GM12878 (cell line): ENCODE measurements around the gene IL6R. TPM values are rescaled to one million over a fixed set of nuclear protein-coding genes. Genes with fewer than 3 reads are reported as not detected.

Source experiments
- ATAC-seq: fragments of 200-7000 bp; cut with Tn5 transposase; 3 replicates; pipeline ENCODE4 v1.9.1; 2020; ENCODE audit warnings: mild to moderate bottlenecking, moderate library complexity
- BruUV-seq: library from RNA; stranded (reverse); fragments of 400-500 nt; replicated peaks from 2 replicates; lab custom pipeline; 2021; lab: Mats Ljungman, UMichigan
- CTCF ChIA-PET: fragments of 300-600 bp; sonication (Branson Sonifier 250); formaldehyde crosslinking; extraction: SDS; loops from one replicate; lab custom pipeline; 2021; ENCODE audit warnings: inconsistent platforms; lab: Yijun Ruan, JAX
- POLR2A ChIA-PET: fragments of 350-600 bp; formaldehyde crosslinking; extraction: SDS; loops from one replicate; lab custom pipeline; 2021; ENCODE audit warnings: inconsistent platforms; lab: Charles Lee
- RAD21 ChIA-PET: fragments of 300-600 bp; sonication (Branson Sonifier 250); formaldehyde crosslinking; loops from one replicate; lab custom pipeline; 2023; ENCODE audit warnings: antibody characterized with exemption; ENCODE audit not compliant: unreplicated experiment; lab: Charles Lee
- SMC1A ChIA-PET: fragments of 300-600 bp; sonication (Branson Sonifier 250); formaldehyde crosslinking; loops from one replicate; lab custom pipeline; 2023; ENCODE audit not compliant: unreplicated experiment, uncharacterized antibody; lab: Charles Lee
- DNase-seq: peaks from one replicate; pipeline ENCODE4 v3.0.0-alpha.2; 2011; ENCODE audit warnings: low read depth, low spot score
- FAIRE-seq: peaks from 3 replicates; lab custom pipeline; 2011; peaks lifted over from hg19 to GRCh38; lab: Jason Lieb, UNC
- H2AFZ ChIP-seq: 2 replicates; pipeline ENCODE4 v1.6.0; 2011; ENCODE audit warnings: low read depth, low read length, control low read depth; ENCODE audit not compliant: control insufficient read depth
- H3K27ac ChIP-seq: 2 replicates; pipeline ENCODE4 v1.5.1; 2011; ENCODE audit warnings: control low read depth; ENCODE audit not compliant: control insufficient read depth, insufficient read depth
- H3K27me3 ChIP-seq, 2 experiments: replicated peaks in 1 of 2; 2 replicates each; pipeline versions ENCODE4 v1.6.0 to v1.6.1; 2011; ENCODE audit warnings: low read length in 1 of 2; ENCODE audit not compliant: control insufficient read depth in 2 of 2, insufficient read depth in 2 of 2
- H3K36me3 ChIP-seq, 2 experiments: 2 replicates each; pipeline ENCODE4 v1.5.1; 2011; ENCODE audit warnings: low read length in 1 of 2; ENCODE audit not compliant: control insufficient read depth in 2 of 2, insufficient read depth in 2 of 2
- H3K4me1 ChIP-seq: 2 replicates; pipeline ENCODE4 v1.6.1; 2011; ENCODE audit warnings: mild to moderate bottlenecking, low read length, moderate library complexity, mixed read lengths; ENCODE audit not compliant: control insufficient read depth, insufficient read depth
- H3K4me2 ChIP-seq: 2 replicates; pipeline ENCODE4 v1.6.0; 2011; ENCODE audit warnings: control low read depth; ENCODE audit not compliant: control insufficient read depth, insufficient read depth
- H3K4me3 ChIP-seq: fragments of 200-600 bp; sonication (generic); 2 replicates; pipeline ENCODE4 v1.5.1; 2016
- H3K79me2 ChIP-seq: 2 replicates; pipeline ENCODE4 v1.6.0; 2011; ENCODE audit warnings: low read length; ENCODE audit not compliant: control insufficient read depth, insufficient read depth
- H3K9ac ChIP-seq: 2 replicates; pipeline ENCODE4 v1.8.0; 2011; ENCODE audit warnings: low read length, control low read depth, mixed read lengths; ENCODE audit not compliant: control insufficient read depth, insufficient read depth
- H3K9me3 ChIP-seq: replicated peaks from 3 replicates; pipeline ENCODE4 v1.5.1; 2011; ENCODE audit warnings: mild to moderate bottlenecking, low read length; ENCODE audit not compliant: control insufficient read depth, insufficient read depth
- H4K20me1 ChIP-seq: 2 replicates; pipeline ENCODE4 v1.6.0; 2011; ENCODE audit not compliant: control insufficient read depth, insufficient read depth
- ATF2 ChIP-seq: IDR thresholded peaks from 2 replicates; pipeline ENCODE4 v1.6.1; 2012; ENCODE audit warnings: low read length, inconsistent platforms
- BACH1 ChIP-seq: fragments of 450-650 bp; IDR thresholded peaks from 2 replicates; pipeline ENCODE4 v1.6.1; 2017; ENCODE audit warnings: mild to moderate bottlenecking, borderline replicate concordance
- BHLHE40 ChIP-seq, 2 experiments: fragments of 450-650 bp in 1 of 2; IDR thresholded peaks; 2 replicates each; pipeline ENCODE4 v1.6.1; 2011 to 2017; ENCODE audit warnings: low read depth in 2 of 2, borderline replicate concordance in 1 of 2, improper control_type of control experiment in 1 of 2, low read length in 1 of 2, mild to moderate bottlenecking in 1 of 2
- E4F1 ChIP-seq: fragments of 450-650 bp; IDR thresholded peaks from 2 replicates; pipeline ENCODE4 v1.6.1; 2018; ENCODE audit warnings: borderline replicate concordance, mild to moderate bottlenecking; ENCODE audit not compliant: partially characterized antibody
- KLF5 ChIP-seq: fragments of 450-650 bp; IDR thresholded peaks from 2 replicates; pipeline ENCODE4 v1.6.1; 2014; ENCODE audit warnings: mild to moderate bottlenecking; ENCODE audit not compliant: partially characterized antibody
- ZBTB4 ChIP-seq: fragments of 450-650 bp; formaldehyde crosslinking; IDR thresholded peaks from 2 replicates; pipeline ENCODE4 v1.4.0; 2022; ENCODE audit warnings: mild to moderate bottlenecking, moderate library complexity
- WGBS: methylation state at CpG from one replicate; pipeline ENCODE4 v1.1.6; 2016; ENCODE audit warnings: low lambda C conversion rate; ENCODE audit not compliant: insufficient replicate concordance, insufficient coverage; ENCODE audit errors: missing lambda C conversion rate; 5-methylcytosine and 5-hydroxymethylcytosine counted together
- in situ Hi-C: fragments of 300-500 bp; cut with MboI; formaldehyde crosslinking; loops from 9 replicates; pipeline ENCODE4 v1.14.3; 2018; ENCODE audit warnings: mixed read lengths
- intact Hi-C: fragments of 100-400 bp; cut with micrococcal nuclease; formaldehyde crosslinking; loops from one replicate; pipeline ENCODE4 v1.14.2; 2022; ENCODE audit not compliant: unreplicated experiment
- polyA plus RNA-seq, 11 experiments: library from polyadenylated mRNA; depleted of rRNA in 4 of 11; unstranded in 6 of 11; stranded (reverse) in 5 of 11; fragments of >200 nt; fragmentation: Nextera tagmentation in 4 of 11; fragmentation: Illumina TruSeq in 1 of 11; extraction: Ambion mirVana in 4 of 11; extraction: Trizol in 1 of 11; gene quantifications; 1 replicate in 1 of 11; 2 replicates in 10 of 11; pipeline versions ENCODE4 v1.2.1 to v1.2.3, GENCODE V29; 2011 to 2016; ENCODE audit warnings: inconsistent platforms in 2 of 11, missing spikeins in 2 of 11, low read depth in 1 of 11
- total RNA-seq, 4 experiments: library from RNA; depleted of rRNA in 3 of 4; stranded (reverse); fragments of >200 nt in 3 of 4; fragmentation: Illumina TruSeq in 1 of 4; extraction: Trizol in 1 of 4; gene quantifications; 2 replicates each; pipeline versions ENCODE4 v1.2.1 to v1.2.3, GENCODE V29; 2013 to 2021

IL6R gene
- total and polyA plus RNA-seq, 10 of the 15 experiments (the other 5 are each of a cell fraction or from before 2014, with no cell fraction given) = 1.9 to 43.4 (median 17.5) TPM

- DNase-seq (no peak), ATAC-seq (no peak), FAIRE-seq (no peak)
- H3K27ac ChIP-seq = no peak overlapping the region
- H3K4me1 ChIP-seq = peaks cover 20% of the 10 kb centered on the region
- CTCF ChIA-PET = interaction anchor here (0.6 to 6.8 kb wide), 11 partner anchors 15 to 131 kb away, joined by 3 to 62 read pairs (median 6); no protein-coding TSS in a partner anchor
- POLR2A ChIA-PET = interaction anchor here (1.8 kb wide), 2 partner anchors 28 to 59 kb away, joined by 5 to 9 read pairs; no protein-coding TSS in a partner anchor
- no peak overlapping the region for H3K4me3 ChIP-seq
- TF ChIP-seq BACH1 (0 out of 2 replicates have a peak, but pooled peaks have one; percentile 44), ATF2 (no peak)
- H3K79me2 ChIP-seq = no peaks in the 10 kb centered on the region
- no TSS peak for BruUV-seq
- SMC1A ChIA-PET = interaction anchor here (0.6 to 4.2 kb wide), 9 partner anchors 14 to 113 kb away, joined by 3 to 24 read pairs (median 8); no protein-coding TSS in a partner anchor
- in situ Hi-C loops (no loop called here), intact Hi-C loops (loop anchor here (2.0 to 5.0 kb wide), 2 partner anchors 21 to 114 kb away; no protein-coding TSS in a partner anchor)
- RAD21 ChIA-PET = interaction anchor here (1.0 to 5.9 kb wide), 8 partner anchors 16 to 132 kb away, joined by 3 to 53 read pairs (median 6); no protein-coding TSS in a partner anchor
- H3K36me3 ChIP-seq = no peaks in the 10 kb centered on the region
- H3K27me3 ChIP-seq = no peaks in the 10 kb centered on the region
- no peaks in the 10 kb centered on the region for H3K9me3 ChIP-seq
- WGBS = 49% methylated on average over 3 of the region's 3 CpGs
- no peak overlapping the region for H2AFZ ChIP-seq
- no peaks in the 10 kb centered on the region for H4K20me1 ChIP-seq
- no peak overlapping the region for H3K4me2 ChIP-seq
- H3K9ac ChIP-seq = no peak overlapping the region
Observed at GRCh38 chr1:154466206-154466605, 61.1 kb downstream of the IL6R start.

- no peak overlapping the region for H3K27ac ChIP-seq
- FAIRE-seq = peak; percentile 44
- intact Hi-C loops = loop anchor here (1.0 to 5.0 kb wide), 3 partner anchors 22 to 115 kb away; no protein-coding TSS in a partner anchor
- H3K4me2 ChIP-seq = no peak overlapping the region
- POLR2A ChIA-PET = interaction anchor here (0.8 to 1.7 kb wide), 5 partner anchors 28 to 471 kb away, joined by 3 to 8 read pairs (median 3); no protein-coding TSS in a partner anchor
- CTCF ChIA-PET = interaction anchor here (0.7 to 6.8 kb wide), 27 partner anchors 9 to 573 kb away, joined by 3 to 62 read pairs (median 6); no protein-coding TSS in a partner anchor
- WGBS = 3% methylated on average over 8 of the region's 8 CpGs
- H3K4me1 ChIP-seq = peaks cover 20% of the 10 kb centered on the region
- H3K36me3 ChIP-seq = no peaks in the 10 kb centered on the region
- no peaks in the 10 kb centered on the region for H3K9me3 ChIP-seq
- TSS peak; percentile 42 for BruUV-seq
- H2AFZ ChIP-seq = no peak overlapping the region
- no peaks in the 10 kb centered on the region for H4K20me1 ChIP-seq
- H3K79me2 ChIP-seq = no peaks in the 10 kb centered on the region
- H3K27me3 ChIP-seq = no peaks in the 10 kb centered on the region
- in situ Hi-C loops = no loop called here
- ATAC-seq = peak; percentile 76
- no peak overlapping the region for H3K9ac ChIP-seq
- SMC1A ChIA-PET = interaction anchor here (0.7 to 4.2 kb wide), 28 partner anchors 13 to 246 kb away, joined by 3 to 24 read pairs (median 4); no protein-coding TSS in a partner anchor
- H3K4me3 ChIP-seq = no peak overlapping the region
- RAD21 ChIA-PET = interaction anchor here (0.9 to 5.9 kb wide), 17 partner anchors 13 to 137 kb away, joined by 3 to 53 read pairs (median 9); partner anchors contain the start of gene IL6R
- DNase-seq = peak; percentile 43
- TF ChIP-seq BHLHE40 (IDR thresholded peaks at IDR 0.05; ENCODE audit: borderline replicate concordance in 1 of 2, low read depth in 2 of 2, low read length in 1 of 2) (peak in 1 of 2 experiments; percentile 23; a peak in 2 of 4 replicates), E4F1 (no peak), KLF5 (no peak), ZBTB4 (CRISPR knock-in tag) (no peak)
Observed at GRCh38 chr1:154466921-154467417, 61.8 kb downstream of the IL6R start.
